Mesendoderm (in vitro differentiated cells): ENCODE measurements around the gene METAP1D.

Source experiments
- DNase-seq: peaks from one replicate; pipeline ENCODE4 v3.0.0; 2013
- H2AK5ac ChIP-seq: 2 replicates; pipeline ENCODE4 v1.6.1; 2013; ENCODE audit warnings: low read length, inconsistent platforms
- H2BK120ac ChIP-seq: 2 replicates; pipeline ENCODE4 v1.6.1; 2013; ENCODE audit warnings: low read depth, mild to moderate bottlenecking, low read length, moderate library complexity, mixed read lengths
- H2BK15ac ChIP-seq: replicated peaks from 2 replicates; pipeline ENCODE4 v1.6.1; 2013; ENCODE audit warnings: low read depth, mild to moderate bottlenecking, moderate library complexity
- H2BK5ac ChIP-seq: 2 replicates; pipeline ENCODE4 v1.6.1; 2013; ENCODE audit warnings: low read length, inconsistent platforms
- H3K18ac ChIP-seq: 2 replicates; pipeline ENCODE4 v1.6.1; 2013; ENCODE audit warnings: mild to moderate bottlenecking, low read length, mixed read lengths
- H3K23ac ChIP-seq: one replicate; pipeline ENCODE4 v1.6.1; 2013; ENCODE audit warnings: low read length
- H3K27ac ChIP-seq: 2 replicates; pipeline ENCODE4 v1.5.1; 2013; ENCODE audit warnings: low read depth, mild to moderate bottlenecking, inconsistent platforms, low read length, moderate library complexity
- H3K27me3 ChIP-seq: 2 replicates; pipeline ENCODE4 v1.6.1; 2013; ENCODE audit warnings: low read length, control low read depth, mild to moderate bottlenecking, inconsistent platforms; ENCODE audit not compliant: insufficient read depth, poor library complexity
- H3K36me3 ChIP-seq: 2 replicates; pipeline ENCODE4 v1.6.1; 2013; ENCODE audit warnings: low read length, inconsistent platforms; ENCODE audit not compliant: control insufficient read depth, insufficient read depth
- H3K4ac ChIP-seq: one replicate; pipeline ENCODE4 v1.6.1; 2013; ENCODE audit warnings: low read depth, mild to moderate bottlenecking, low read length, moderate library complexity
- H3K4me1 ChIP-seq: 2 replicates; pipeline ENCODE4 v1.6.1; 2013; ENCODE audit warnings: low read depth, low read length, inconsistent platforms; ENCODE audit not compliant: control insufficient read depth
- H3K4me2 ChIP-seq: 2 replicates; pipeline ENCODE4 v1.6.1; 2013; ENCODE audit warnings: low read length
- H3K4me3 ChIP-seq: 2 replicates; pipeline ENCODE4 v1.5.1; 2013; ENCODE audit warnings: mild to moderate bottlenecking, low read length
- H3K56ac ChIP-seq: one replicate; pipeline ENCODE4 v1.6.1; 2013; ENCODE audit warnings: low read length
- H3K79me1 ChIP-seq: 2 replicates; pipeline ENCODE4 v1.6.1; 2013; ENCODE audit warnings: low read length, inconsistent platforms
- H3K79me2 ChIP-seq: 2 replicates; pipeline ENCODE4 v1.6.1; 2013; ENCODE audit warnings: mild to moderate bottlenecking, low read length; ENCODE audit not compliant: control insufficient read depth, insufficient read depth
- H3K9ac ChIP-seq: 2 replicates; pipeline ENCODE4 v1.6.1; 2013; ENCODE audit warnings: low read length, inconsistent platforms
- H4K5ac ChIP-seq: one replicate; pipeline ENCODE4 v1.6.1; 2013; ENCODE audit warnings: low read length
- H4K8ac ChIP-seq: one replicate; pipeline ENCODE4 v1.6.1; 2013; ENCODE audit warnings: low read depth, mild to moderate bottlenecking, control low read depth, low read length, moderate library complexity
- WGBS: extraction: QIAGEN DNeasy Blood & Tissue Kit; methylation state at CpG from one replicate; pipeline ENCODE4 v1.1.7; 2013; ENCODE audit warnings: low lambda C conversion rate, missing lambda C conversion rate; ENCODE audit not compliant: insufficient coverage; ENCODE audit errors: extremely low coverage; 5-methylcytosine and 5-hydroxymethylcytosine counted together

Gene METAP1D

DNA sequence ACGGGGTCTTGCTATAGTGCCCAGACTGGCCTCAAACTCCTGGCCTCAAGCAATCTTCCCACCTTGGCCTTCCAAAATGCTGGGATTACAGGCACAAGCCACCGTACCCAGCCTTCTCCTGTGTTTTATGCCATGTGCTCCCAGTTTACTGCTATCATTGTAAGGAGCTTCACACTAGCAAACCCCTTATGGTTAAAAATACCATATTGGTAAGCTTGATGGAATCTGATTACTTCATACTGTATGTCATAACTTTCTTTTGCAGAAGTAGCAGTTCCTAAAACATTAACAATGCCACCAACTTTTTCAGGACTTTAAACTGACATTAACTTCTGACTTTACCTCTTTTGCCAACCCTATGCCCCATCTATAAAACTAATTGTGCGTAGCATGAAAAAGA lies 41.3 kb upstream of the METAP1D start:
- Histone ChIP-seq H3K4ac (no peak overlapping the region), H3K9ac (no peak overlapping the region), H3K27ac (no peak overlapping the region), H3K4me3 (no peak overlapping the region), H2BK5ac (no peak overlapping the region), H3K27me3 (no peaks in the 10 kb centered on the region), H3K23ac (no peak overlapping the region), H3K79me2 (no peaks in the 10 kb centered on the region), H3K79me1 (no peaks in the 10 kb centered on the region), H2BK120ac (no peak overlapping the region), H3K36me3 (no peaks in the 10 kb centered on the region), H3K18ac (no peak overlapping the region), H4K5ac (no peak overlapping the region), H3K4me2 (no peak overlapping the region), H4K8ac (no peak overlapping the region), H2AK5ac (no peak overlapping the region), H2BK15ac (no peak overlapping the region), H3K56ac (no peak overlapping the region), H3K4me1 (no peaks in the 10 kb centered on the region)
- DNase-seq = no peak
- WGBS = no CpG with 5 or more reads among the region's 3 CpGs

GRCh38 chr2:171959998-171960397 lies 39.8 kb upstream of the METAP1D start:
- Histone ChIP-seq H3K4ac (no peak overlapping the region), H3K23ac (no peak overlapping the region), H3K27ac (no peak overlapping the region), H3K27me3 (no peaks in the 10 kb centered on the region), H3K56ac (no peak overlapping the region), H3K18ac (no peak overlapping the region), H3K36me3 (no peaks in the 10 kb centered on the region), H4K8ac (no peak overlapping the region), H2BK5ac (no peak overlapping the region), H3K9ac (no peak overlapping the region), H2BK120ac (no peak overlapping the region), H3K4me3 (no peak overlapping the region), H3K4me2 (no peak overlapping the region), H4K5ac (no peak overlapping the region), H2BK15ac (no peak overlapping the region), H3K4me1 (no peaks in the 10 kb centered on the region), H3K79me2 (no peaks in the 10 kb centered on the region), H3K79me1 (peaks cover 2% of the 10 kb centered on the region), H2AK5ac (no peak overlapping the region)
- no peak for DNase-seq
- WGBS = no CpG with 5 or more reads among the region's 2 CpGs

- peaks cover 2% of the 10 kb centered on the region for H3K79me1 ChIP-seq
- no peak overlapping the region for H4K5ac ChIP-seq
- no peak overlapping the region for H3K56ac ChIP-seq
- no peaks in the 10 kb centered on the region for H3K79me2 ChIP-seq
- no peak overlapping the region for H3K18ac ChIP-seq
- H3K4me2 ChIP-seq = no peak overlapping the region
- no peak overlapping the region for H4K8ac ChIP-seq
- no peak for DNase-seq
- H3K23ac ChIP-seq = no peak overlapping the region
- H2AK5ac ChIP-seq = no peak overlapping the region
- no peak overlapping the region for H3K9ac ChIP-seq
- no peak overlapping the region for H2BK120ac ChIP-seq
- H3K27ac ChIP-seq = no peak overlapping the region
- no peak overlapping the region for H3K4ac ChIP-seq
- no CpG with 5 or more reads among the region's 3 CpGs for WGBS
- H3K36me3 ChIP-seq = no peaks in the 10 kb centered on the region
- H3K4me3 ChIP-seq = no peak overlapping the region
- H3K4me1 ChIP-seq = no peaks in the 10 kb centered on the region
- H2BK15ac ChIP-seq = no peak overlapping the region
- no peak overlapping the region for H2BK5ac ChIP-seq
- H3K27me3 ChIP-seq = no peaks in the 10 kb centered on the region
Observed at GRCh38 chr2:171960570-171960969, 39.2 kb upstream of the METAP1D start.

DNA sequence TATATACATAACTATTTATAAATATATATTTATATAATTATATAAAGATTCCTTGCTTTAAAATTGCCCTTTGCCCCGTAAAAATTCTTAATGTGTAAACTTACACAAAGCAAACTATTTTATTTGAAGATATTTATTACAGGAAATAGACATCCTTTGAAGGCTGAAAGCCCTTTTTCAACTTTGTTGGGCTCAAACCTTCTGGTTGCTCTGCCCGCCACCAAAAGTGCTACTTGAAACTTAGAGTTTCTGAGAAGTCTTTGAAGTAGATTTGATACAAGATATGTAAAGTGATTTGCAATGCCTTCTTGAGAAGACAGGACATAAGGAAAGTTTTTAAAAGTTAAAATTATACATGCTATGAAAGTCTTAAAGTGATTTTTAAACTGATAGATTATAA lies 36.6 kb upstream of the METAP1D start:
- H3K23ac ChIP-seq = no peak overlapping the region
- no peaks in the 10 kb centered on the region for H3K79me2 ChIP-seq
- H2AK5ac ChIP-seq = no peak overlapping the region
- no peak overlapping the region for H3K27ac ChIP-seq
- no peak overlapping the region for H2BK15ac ChIP-seq
- H3K18ac ChIP-seq = no peak overlapping the region
- no peak overlapping the region for H4K8ac ChIP-seq
- no peaks in the 10 kb centered on the region for H3K36me3 ChIP-seq
- H3K4me3 ChIP-seq = no peak overlapping the region
- no peak overlapping the region for H2BK5ac ChIP-seq
- H3K27me3 ChIP-seq = no peaks in the 10 kb centered on the region
- H3K4me2 ChIP-seq = no peak overlapping the region
- no peak overlapping the region for H4K5ac ChIP-seq
- no peak overlapping the region for H2BK120ac ChIP-seq
- no peak for DNase-seq
- WGBS = no CpG with 5 or more reads among the region's 2 CpGs
- H3K79me1 ChIP-seq = peaks cover 2% of the 10 kb centered on the region
- no peak overlapping the region for H3K56ac ChIP-seq
- H3K9ac ChIP-seq = no peak overlapping the region
- no peak overlapping the region for H3K4ac ChIP-seq
- no peaks in the 10 kb centered on the region for H3K4me1 ChIP-seq

GRCh38 chr2:171964308-171964707 lies 35.4 kb upstream of the METAP1D start:
- no peaks in the 10 kb centered on the region for H3K27me3 ChIP-seq
- no CpG with 5 or more reads among the region's 2 CpGs for WGBS

DNA sequence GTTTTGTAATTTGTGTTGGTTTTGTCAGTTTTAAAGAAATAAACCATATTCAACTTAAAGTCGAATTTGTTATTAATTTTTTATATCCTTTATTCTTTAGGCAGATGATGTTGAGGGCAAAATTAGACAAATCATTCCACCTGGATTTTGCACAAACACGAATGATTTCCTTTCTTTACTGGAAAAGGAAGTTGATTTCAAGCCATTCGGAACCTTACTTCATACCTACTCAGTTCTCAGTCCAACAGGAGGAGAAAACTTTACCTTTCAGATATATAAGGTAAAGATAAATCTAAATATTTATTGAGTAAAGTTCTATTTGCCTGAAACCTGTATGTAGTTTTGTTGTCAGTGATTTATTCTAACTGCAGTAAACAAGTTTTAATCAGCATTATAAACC lies 34.5 kb upstream of the METAP1D start:
- Histone ChIP-seq H3K4me3 (no peak overlapping the region), H3K23ac (no peak overlapping the region), H4K5ac (no peak overlapping the region), H2BK5ac (no peak overlapping the region), H3K18ac (no peak overlapping the region), H3K79me2 (no peaks in the 10 kb centered on the region), H3K36me3 (no peaks in the 10 kb centered on the region), H2BK120ac (no peak overlapping the region), H2AK5ac (no peak overlapping the region), H3K79me1 (peaks cover 2% of the 10 kb centered on the region), H3K56ac (no peak overlapping the region), H3K4ac (no peak overlapping the region), H3K27me3 (no peaks in the 10 kb centered on the region), H3K9ac (no peak overlapping the region), H3K4me2 (no peak overlapping the region), H2BK15ac (no peak overlapping the region), H4K8ac (no peak overlapping the region), H3K27ac (no peak overlapping the region), H3K4me1 (no peaks in the 10 kb centered on the region)
- no CpG with 5 or more reads among the region's 3 CpGs for WGBS
- no peak for DNase-seq

More at GRCh38 chr2:171964308-171964707, 35.4 kb upstream of the METAP1D start:
- no peak overlapping the region for H3K23ac ChIP-seq
- H3K4me3 ChIP-seq = no peak overlapping the region
- no peak overlapping the region for H3K9ac ChIP-seq
- no peak overlapping the region for H3K27ac ChIP-seq
- H3K56ac ChIP-seq = no peak overlapping the region
- H2BK5ac ChIP-seq = no peak overlapping the region
- H4K8ac ChIP-seq = no peak overlapping the region
- no peaks in the 10 kb centered on the region for H3K79me2 ChIP-seq
- DNase-seq = no peak
- no peak overlapping the region for H3K4ac ChIP-seq
- no peak overlapping the region for H4K5ac ChIP-seq
- H2BK120ac ChIP-seq = no peak overlapping the region
- no peak overlapping the region for H3K4me2 ChIP-seq
- H2BK15ac ChIP-seq = no peak overlapping the region
- no peaks in the 10 kb centered on the region for H3K36me3 ChIP-seq
- no peak overlapping the region for H3K18ac ChIP-seq
- no peak overlapping the region for H2AK5ac ChIP-seq
- no peaks in the 10 kb centered on the region for H3K4me1 ChIP-seq
- H3K79me1 ChIP-seq = peaks cover 2% of the 10 kb centered on the region
